GM23338 (cell line): Measurements from ENCODE around the gene CSRNP3.

Experiments used
- CREB1 ChIP-seq: fragments of 250-450 bp; sonication (Bioruptor Pico); IDR thresholded peaks from 2 replicates; pipeline ENCODE4 v1.5.0; 2020; ENCODE audit warnings: low read depth, mild to moderate bottlenecking, moderate library complexity
- CTCF ChIP-seq, 2 experiments: fragments of 200-600 bp in 1 of 2; sonication (generic) in 1 of 2; conservative IDR thresholded peaks; 2 replicates each; pipeline versions ENCODE4 v1.5.1 to v1.6.1; 2016 to 2017; ENCODE audit warnings: antibody characterized with exemption in 2 of 2, low read depth in 2 of 2, mild to moderate bottlenecking in 2 of 2, moderate library complexity in 1 of 2
- EZH2 ChIP-seq: fragments of 200-600 bp; sonication (generic); IDR thresholded peaks from one replicate; pipeline ENCODE4 v1.8.0; 2017; ENCODE audit warnings: antibody characterized with exemption, mild to moderate bottlenecking, low read depth; ENCODE audit not compliant: unreplicated experiment
- EZH2phosphoT487 ChIP-seq: fragments of 200-600 bp; sonication (generic); IDR thresholded peaks from one replicate; pipeline ENCODE4 v1.8.1; 2018; ENCODE audit warnings: antibody characterized with exemption; ENCODE audit not compliant: unreplicated experiment
- JUNB ChIP-seq: IDR thresholded peaks from one replicate; pipeline ENCODE4 v1.6.1; 2016; ENCODE audit warnings: antibody characterized with exemption; ENCODE audit not compliant: unreplicated experiment
- POLR2AphosphoS5 ChIP-seq: IDR thresholded peaks from 2 replicates; pipeline ENCODE4 v1.6.1; 2016; ENCODE audit warnings: antibody characterized with exemption, low read depth
- ZNF331 ChIP-seq: fragments of 250-450 bp; sonication (Bioruptor Pico); IDR thresholded peaks from 2 replicates; pipeline ENCODE4 v1.5.0; 2020; ENCODE audit warnings: low read depth, mild to moderate bottlenecking, moderate library complexity

GRCh38 chr2:165651233-165651632, 181.7 kb downstream of the CSRNP3 start:
- TF ChIP-seq CTCF (conservative IDR thresholded peaks at IDR 0.05; ENCODE audit: low read depth in 2 of 2): no peak
- no peak for TF ChIP-seq JUNB
- no peak for TF ChIP-seq EZH2phosphoT487
- no peak for TF ChIP-seq ZNF331
- TF ChIP-seq EZH2: no peak
- TF ChIP-seq CREB1 (CRISPR knock-in tag): no peak
- no peak for TF ChIP-seq POLR2AphosphoS5
